Spleen (tissue), 3 donors: Measurements from ENCODE around the gene NUP155.

ENCODE experiments used
- POLR2A ChIP-seq, 3 donors: fragments of 450-650 bp; IDR thresholded peaks; one replicate each; pipeline ENCODE4 v1.5.1; 2017; ENCODE audit warnings: antibody characterized with exemption in 3 of 3, mild to moderate bottlenecking in 1 of 3
- POLR2AphosphoS5 ChIP-seq, 3 donors: sonication (generic); formaldehyde crosslinking; IDR thresholded peaks; one replicate each; pipeline ENCODE4 v1.5.1; 2017; ENCODE audit warnings: antibody characterized with exemption in 3 of 3

DNA sequence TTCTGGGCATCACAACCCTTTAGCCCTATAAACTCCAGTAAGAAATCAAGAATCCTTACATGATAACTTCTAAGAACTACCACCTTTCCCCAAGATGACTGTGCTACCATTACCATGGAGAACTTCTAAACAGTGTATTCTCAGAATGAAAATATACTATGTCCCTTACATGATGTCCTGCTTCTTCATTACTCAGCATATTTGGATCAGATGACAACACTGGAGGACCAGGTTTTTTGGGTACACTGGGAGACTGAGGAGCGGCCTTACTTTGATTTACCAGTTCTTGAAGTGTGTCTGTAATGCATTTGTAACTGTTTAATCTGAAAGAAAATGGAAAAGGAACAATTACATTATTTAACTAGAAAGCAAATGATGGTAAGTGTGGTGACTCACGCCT is 66.0 kb downstream of the NUP155 start:
- TF ChIP-seq POLR2AphosphoS5 (IDR thresholded peaks at IDR 0.05) (no peak), POLR2A (IDR thresholded peaks at IDR 0.05) (no peak)
